ENCODE data around the gene DSCAML1. TPM values are rescaled to one million over a fixed set of nuclear protein-coding genes. Genes with fewer than 3 reads are reported as not detected.

Gene DSCAML1
- total RNA-seq, 1 experiment from 2014 or later, result not detected

DNA sequence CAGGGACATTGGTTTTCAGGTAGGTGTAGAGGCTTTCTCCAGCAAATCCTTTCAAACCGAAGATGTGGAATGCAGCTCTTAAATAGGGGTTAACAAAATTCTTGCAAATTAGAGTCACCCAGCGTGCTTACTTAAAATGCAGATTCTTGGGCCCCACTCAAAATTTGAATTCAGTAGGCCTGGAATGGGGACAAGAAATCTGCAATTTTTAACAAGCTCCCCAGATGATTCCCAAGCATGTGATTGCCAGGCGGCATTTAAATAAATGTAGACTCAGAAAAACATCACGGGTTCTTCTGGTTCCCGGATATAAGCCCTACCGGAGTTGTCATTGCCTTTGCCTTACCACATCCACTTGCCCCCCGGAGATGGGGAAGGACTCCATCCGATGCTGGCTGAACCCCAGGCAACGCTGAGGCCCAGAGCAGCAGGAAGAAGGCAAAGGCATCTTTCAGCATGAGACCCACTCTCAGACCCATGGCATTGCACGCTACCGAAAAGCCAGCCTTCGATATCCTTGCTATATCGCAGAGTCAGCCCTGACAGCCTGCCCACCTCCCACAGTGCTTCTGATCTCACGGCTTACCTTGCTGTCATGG, 134.2 kb downstream of the DSCAML1 start:
- H3K4me3 ChIP-seq, result no peak overlapping the region
- no peak for DNase-seq
- H3K36me3 ChIP-seq, result no peaks in the 10 kb centered on the region
- H3K27me3 ChIP-seq, result no peaks in the 10 kb centered on the region; the same call in 1 of the 2 replicates
- H3K9me3 ChIP-seq, result no peaks in the 10 kb centered on the region

DNA sequence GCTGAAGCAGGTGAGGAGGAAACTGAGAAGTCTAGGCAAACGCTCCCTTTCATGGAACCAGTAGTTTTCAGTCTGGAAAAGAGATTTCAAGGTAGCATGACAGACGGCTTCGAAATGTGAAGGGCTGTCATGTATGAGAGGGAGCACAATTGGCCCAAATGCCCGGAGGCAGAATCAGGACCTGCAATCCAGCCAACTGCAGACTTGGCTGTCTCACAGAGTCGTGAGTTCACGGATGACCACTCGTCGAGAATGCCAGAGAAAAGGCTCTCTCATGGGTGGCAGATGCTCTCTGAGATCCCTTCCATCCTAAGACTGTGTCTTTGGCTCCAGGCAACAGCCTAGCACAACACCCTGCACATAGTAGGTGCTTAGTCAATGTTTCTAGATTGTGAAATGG, 134.8 kb downstream of the DSCAML1 start:
- no peak overlapping the region for H3K4me3 ChIP-seq
- no peaks in the 10 kb centered on the region for H3K9me3 ChIP-seq
- no peaks in the 10 kb centered on the region for H3K36me3 ChIP-seq
- no peak for DNase-seq
- no peaks in the 10 kb centered on the region; the same call in 1 of the 2 replicates for H3K27me3 ChIP-seq

DNA sequence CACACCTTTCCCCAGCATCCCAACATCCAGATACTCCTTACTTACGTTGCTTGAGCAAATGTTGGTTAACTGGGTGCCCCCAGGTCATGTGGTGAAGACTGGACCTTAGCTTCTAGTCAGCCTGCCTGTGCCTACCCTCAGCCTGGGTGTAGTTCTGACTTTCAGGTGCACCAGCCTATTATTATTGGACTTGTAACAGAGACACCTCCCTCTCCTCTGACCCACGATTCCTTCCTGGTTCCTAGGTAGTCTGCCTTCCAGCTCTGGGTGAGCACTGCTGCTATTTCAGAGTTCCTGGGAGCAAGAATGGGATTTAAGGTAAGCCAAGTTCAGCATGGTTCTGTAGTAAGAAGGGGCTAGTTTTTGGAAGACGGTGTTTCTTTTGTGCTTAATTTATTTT, 138.2 kb downstream of the DSCAML1 start:
- H3K27me3 ChIP-seq, result no peaks in the 10 kb centered on the region; the same call in 1 of the 2 replicates
- no peak for DNase-seq

DNA sequence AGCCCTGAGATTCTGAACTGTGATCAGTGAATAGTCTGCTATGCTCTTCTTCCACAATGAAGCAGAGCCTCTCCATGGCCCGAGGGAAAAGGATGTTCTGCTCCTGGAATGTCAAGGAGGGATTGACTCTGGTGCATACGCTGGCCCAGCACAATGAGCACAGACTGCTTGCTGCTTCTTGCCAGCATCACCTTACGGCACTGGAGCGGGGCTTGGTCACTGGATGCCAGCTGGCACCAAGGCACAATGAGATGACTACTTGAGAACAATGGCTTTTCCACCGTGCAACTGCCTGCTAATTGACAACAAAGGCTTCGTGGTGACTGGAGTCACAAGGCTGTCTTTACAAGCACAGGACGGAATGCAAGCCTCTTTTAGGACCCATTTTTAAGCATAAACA, 139.2 kb downstream of the DSCAML1 start:
- Histone ChIP-seq H3K4me3 (no peak overlapping the region), H3K36me3 (no peaks in the 10 kb centered on the region), H3K9me3 (no peaks in the 10 kb centered on the region), H3K27me3 (no peaks in the 10 kb centered on the region; the same call in 1 of the 2 replicates)
- DNase-seq, result no peak

More for the DNA sequence above, 138.2 kb downstream of the DSCAML1 start:
- Histone ChIP-seq H3K9me3 (no peaks in the 10 kb centered on the region), H3K36me3 (no peaks in the 10 kb centered on the region), H3K4me3 (no peak overlapping the region)

DNA sequence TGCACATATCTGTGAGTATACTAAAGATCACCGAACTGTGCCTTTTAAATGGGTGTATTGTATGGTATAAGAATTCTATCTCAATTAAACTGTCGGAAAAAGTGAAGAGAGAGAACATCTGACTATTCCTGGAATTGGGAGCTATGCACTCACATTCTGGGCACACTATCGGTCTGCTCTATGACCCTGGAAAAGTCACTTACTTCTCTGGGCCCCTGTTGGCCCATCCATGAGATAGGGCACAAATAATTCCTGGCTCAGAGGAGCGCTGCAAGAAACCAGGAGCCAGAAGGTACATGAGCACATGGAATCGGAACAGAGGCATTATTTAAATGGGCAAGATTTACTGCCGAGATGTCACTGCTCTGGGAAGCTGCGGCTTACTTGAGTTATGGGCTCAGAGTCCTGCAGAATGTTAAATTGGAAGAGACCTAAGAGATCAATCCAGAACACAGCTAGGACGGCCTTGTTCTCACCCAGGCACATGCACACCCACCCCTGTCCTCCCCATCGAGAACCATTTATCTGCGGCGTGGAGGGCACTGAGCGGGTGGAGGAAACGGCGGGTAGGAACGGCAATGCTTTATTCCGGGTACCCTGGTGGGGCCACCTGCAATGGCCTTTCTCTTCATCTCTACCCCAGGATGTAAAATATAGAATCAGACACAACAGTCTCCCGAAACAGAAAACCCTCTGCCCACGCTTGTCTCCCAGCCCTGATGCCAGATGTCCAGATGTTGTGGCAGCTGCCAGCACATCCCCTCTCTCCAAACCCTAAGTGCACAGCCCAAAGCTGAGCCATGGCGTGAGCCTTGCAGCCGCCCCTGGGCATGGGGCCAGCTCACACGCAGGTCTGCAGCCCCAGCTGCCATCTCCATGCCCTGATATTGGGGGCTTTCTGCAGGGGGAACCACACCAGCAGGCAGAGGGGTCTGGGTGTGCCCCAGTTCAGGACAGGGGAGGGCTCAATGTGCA, 142.4 kb downstream of the DSCAML1 start:
- no peak for DNase-seq
- no peaks in the 10 kb centered on the region for H3K36me3 ChIP-seq
- H3K9me3 ChIP-seq, result no peaks in the 10 kb centered on the region
- H3K4me3 ChIP-seq, result no peak overlapping the region
- H3K27me3 ChIP-seq, result no peaks in the 10 kb centered on the region; the same call in 1 of the 2 replicates

DNA sequence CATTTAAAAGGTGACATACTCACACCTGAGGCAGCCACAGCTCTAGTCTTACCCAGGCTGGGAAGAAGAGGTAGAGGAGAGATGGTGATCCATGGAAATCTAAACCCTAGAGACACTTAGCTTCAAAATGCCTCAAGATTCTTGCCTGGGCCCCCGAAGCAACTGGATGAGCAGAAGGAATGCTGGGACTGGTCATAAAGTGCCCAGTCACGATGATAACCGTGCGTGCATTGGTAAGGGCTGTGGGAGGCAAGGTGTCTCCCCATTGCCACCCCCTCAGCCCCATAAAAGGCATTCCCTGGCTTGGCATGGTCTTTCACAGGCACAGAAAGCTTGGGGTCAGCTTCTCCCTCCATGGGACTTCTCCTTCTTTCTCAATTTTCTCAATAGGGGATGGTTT, 144.5 kb downstream of the DSCAML1 start:
- no peak overlapping the region for H3K4me3 ChIP-seq
- DNase-seq, result no peak
- no peaks in the 10 kb centered on the region; the same call in 1 of the 2 replicates for H3K27me3 ChIP-seq
- no peaks in the 10 kb centered on the region for H3K9me3 ChIP-seq
- no peaks in the 10 kb centered on the region for H3K36me3 ChIP-seq

DNA sequence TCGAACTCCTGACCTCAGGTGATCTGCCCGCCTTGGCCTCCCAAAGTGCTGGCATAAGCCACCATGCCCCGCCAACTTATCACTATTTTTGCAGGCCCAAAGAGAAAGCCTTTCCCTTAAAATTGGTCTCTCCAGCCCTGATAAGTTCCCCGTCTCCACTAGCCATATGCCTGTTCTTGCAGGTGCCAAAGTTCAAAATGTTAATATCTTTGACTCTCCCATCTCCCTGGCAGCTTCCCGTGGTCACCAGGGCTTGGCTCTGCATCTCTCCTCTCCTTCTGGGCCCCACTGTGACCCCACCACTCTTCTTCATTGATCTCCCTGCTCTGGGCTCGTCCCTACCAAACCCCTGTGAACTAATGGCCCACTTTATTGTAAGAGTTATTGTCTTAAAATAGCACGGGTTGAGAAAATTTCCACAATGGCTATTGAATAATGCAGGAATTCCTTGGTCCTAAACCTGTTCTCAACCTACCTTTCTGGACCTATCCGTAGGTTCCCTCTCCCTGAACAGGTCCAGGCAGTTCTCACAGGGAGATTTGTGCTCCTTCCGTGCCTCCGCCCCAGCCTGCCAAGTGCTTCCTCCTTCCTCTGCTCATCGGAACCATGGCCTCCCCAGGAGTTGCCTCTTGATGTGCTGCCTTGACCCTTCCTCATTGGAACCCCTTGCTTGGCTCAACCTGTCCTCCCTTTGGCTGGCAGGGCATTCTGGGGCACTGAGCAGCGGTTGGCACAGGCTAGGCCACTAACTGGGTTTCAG, 147.5 kb downstream of the DSCAML1 start:
- Histone ChIP-seq H3K9me3 (no peaks in the 10 kb centered on the region), H3K4me3 (no peak overlapping the region), H3K36me3 (no peaks in the 10 kb centered on the region), H3K27me3 (no peaks in the 10 kb centered on the region)
- no peak for DNase-seq

DNA sequence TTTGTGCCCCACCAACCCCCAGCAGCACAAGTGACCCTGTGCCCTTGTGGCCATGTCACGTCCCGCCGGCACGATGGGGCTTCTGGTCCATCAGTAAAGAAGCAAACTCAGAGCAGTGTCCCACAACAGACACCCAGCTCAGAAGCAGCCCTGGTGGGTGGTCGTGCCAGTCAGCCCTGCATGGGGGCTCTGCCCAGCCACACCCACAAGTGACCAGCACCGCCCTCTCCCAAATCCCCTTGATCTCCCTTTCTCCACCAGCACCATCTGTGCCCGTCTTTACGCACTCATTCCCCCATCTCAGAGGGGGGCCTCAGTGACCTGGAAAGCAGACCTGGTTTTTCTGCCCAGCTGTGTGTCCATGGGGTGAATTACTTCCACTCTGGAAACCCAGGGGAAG, 149.1 kb downstream of the DSCAML1 start:
- no peaks in the 10 kb centered on the region for H3K36me3 ChIP-seq
- DNase-seq, result no peak
- H3K27me3 ChIP-seq, result no peaks in the 10 kb centered on the region
- no peaks in the 10 kb centered on the region for H3K9me3 ChIP-seq
- no peak overlapping the region for H3K4me3 ChIP-seq

DNA sequence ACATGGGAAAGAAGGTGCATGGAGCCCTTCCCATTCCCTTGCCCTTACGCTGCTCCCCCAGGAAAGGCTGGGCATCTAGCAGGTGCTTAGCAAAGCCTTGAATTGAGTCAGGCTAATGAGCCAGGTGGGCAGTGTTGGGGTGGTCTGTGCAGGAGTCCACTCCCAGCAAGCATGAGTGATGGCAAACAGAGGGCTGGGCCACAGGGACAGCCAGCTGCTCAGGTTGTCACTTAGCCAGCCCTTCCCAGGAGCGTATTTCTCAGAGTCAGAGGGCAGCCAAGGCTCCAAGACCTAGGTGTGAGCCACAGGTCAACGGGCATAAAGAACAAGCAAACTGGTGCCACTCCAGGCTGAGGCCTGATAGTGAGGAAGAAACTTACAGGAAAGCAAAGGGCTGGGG, 149.8 kb downstream of the DSCAML1 start:
- Histone ChIP-seq H3K36me3 (no peaks in the 10 kb centered on the region), H3K4me3 (no peak overlapping the region), H3K9me3 (no peaks in the 10 kb centered on the region), H3K27me3 (peaks cover 2% of the 10 kb centered on the region; the same call in 1 of the 2 replicates)
- DNase-seq, result no peak

DNA sequence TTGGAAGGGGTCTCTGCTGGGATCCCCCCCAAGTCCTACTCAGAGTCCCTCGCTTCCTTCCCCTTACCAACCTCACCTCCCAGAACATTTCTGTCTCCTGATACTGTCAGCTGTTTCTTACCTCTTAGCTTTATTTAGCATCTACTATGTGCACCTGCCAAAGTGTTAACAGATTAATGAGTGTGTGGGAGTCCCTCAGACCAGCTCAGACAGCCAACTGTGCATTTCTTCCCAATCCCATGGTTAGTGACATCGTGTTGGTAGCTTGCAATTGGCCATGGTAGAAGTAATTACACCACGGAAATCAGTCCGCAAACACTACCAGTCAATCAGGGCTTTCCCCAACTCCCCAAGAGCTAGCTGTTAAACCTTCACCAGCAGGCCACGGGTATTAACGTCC, 150.6 kb downstream of the DSCAML1 start:
- Histone ChIP-seq H3K9me3 (no peaks in the 10 kb centered on the region), H3K4me3 (no peak overlapping the region), H3K27me3 (peaks cover 2% of the 10 kb centered on the region), H3K36me3 (no peaks in the 10 kb centered on the region)
- DNase-seq, result no peak

DNA sequence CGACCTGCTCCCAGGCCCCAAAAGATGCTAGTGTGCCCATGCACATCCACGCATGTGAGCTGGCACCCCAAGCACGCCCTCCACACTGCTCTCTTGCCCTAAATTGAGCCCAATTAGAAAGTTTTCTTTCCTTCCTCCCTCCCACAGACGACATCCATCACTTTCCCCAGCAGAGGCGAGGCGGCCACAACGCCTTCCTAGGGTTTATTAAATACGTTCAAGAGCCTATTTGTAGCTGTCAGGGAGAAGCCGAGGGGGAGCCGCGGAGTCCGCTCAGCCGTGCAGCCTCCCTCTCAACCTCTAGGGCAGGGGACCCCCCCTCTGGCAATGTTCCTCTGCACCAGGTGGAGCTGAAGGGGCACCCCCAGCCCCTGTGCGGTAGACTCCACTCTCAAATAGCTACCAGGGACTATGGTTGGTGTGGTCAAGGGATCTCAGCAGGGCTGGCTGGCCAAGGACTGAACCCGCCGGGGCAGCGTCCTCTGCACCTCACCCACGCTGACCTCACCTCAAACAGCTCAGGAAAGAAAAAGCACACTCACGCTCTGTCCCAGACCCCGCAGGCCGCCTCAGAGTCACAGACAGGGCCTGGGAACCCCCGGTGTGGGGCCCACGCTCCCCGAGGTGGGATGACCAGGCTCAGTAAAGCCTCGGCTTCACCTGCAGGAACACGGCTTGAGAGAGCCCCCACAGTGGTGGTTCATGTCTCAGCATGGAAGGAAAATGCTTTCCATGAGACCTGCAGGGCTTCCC, 152.4 kb downstream of the DSCAML1 start:
- H3K27me3 ChIP-seq, result peaks cover 2% of the 10 kb centered on the region
- H3K4me3 ChIP-seq, result no peak overlapping the region
- DNase-seq, result no peak
- no peaks in the 10 kb centered on the region for H3K36me3 ChIP-seq
- H3K9me3 ChIP-seq, result no peaks in the 10 kb centered on the region

DNA sequence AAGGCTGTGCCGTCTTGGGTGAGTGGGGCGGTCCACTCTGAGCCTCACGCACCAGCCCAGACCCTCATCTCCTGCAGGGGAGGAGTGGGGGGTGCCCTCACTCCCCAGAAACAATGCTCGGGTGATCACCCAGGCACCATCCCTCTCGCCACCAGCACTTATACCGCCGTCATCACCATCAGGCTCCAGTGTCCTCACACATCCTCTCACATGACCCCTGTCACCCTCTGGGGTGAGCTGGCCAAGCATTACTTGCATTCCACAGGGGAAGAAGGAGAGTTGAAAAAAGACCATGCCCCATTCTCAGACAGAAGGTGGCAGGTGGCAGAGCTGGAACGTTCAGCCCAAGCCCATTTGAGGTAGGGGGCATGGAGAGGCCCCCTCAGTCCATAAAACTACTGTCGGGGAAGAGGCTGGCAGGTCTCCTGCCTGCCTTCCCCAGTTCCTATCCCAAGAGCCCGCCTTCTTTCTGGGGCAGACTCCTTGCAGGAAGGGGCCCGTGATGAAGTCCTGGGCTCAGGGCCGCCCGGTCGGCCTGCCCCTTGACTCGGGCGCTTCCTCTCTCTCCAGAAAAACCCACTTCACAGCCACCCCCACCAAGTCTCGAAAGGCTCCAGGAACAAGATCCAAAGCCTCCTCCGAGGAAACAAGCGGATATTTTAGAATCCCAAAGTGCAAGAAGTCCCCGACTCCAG, 153.3 kb downstream of the DSCAML1 start:
- H3K27me3 ChIP-seq, result peaks cover 2% of the 10 kb centered on the region
- no peaks in the 10 kb centered on the region for H3K36me3 ChIP-seq
- DNase-seq, result no peak
- no peaks in the 10 kb centered on the region for H3K9me3 ChIP-seq
- no peak overlapping the region for H3K4me3 ChIP-seq

DNA sequence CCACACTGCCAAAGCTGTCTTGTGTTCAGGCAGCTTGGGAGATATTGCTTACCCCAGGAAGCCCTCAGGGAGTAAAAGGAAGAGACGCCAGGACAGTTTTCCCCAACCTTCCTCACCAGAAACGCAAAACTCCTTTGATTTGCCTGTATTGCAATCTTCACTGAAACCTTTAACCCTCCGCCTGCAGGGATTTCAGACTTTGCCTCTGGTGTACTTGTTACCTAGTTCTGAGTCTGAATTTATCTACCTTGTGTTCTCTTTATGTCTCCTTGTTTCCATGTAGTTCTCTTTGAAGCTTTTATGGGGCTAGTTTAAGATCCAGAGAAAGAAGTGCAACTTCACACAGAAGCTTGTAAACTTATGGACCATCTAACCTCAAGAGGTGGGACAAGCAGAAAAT, 154.2 kb downstream of the DSCAML1 start:
- DNase-seq, result no peak
- Histone ChIP-seq H3K9me3 (no peaks in the 10 kb centered on the region), H3K4me3 (no peak overlapping the region), H3K27me3 (peaks cover 2% of the 10 kb centered on the region), H3K36me3 (no peaks in the 10 kb centered on the region)

DNA sequence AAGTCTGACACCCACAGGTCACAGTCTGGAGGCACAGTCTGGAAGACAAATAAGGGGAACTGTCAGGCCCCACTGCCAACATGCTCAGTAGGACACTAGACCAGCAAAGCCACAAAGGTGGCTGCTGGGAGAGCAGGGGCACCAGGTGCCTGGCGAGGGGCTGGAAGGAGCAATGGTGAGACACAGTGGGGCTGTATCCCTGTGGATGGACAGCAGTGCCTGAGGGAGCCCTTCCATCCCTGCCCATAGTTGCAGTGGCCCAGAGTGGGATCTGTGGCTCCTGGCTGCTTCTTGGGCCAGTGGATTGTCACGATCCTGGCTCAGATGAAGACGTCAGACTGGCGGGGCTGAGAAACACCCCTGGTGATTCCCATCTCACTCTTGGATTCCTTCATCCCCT, 154.6 kb downstream of the DSCAML1 start:
- peaks cover 2% of the 10 kb centered on the region for H3K27me3 ChIP-seq
- no peak for DNase-seq
- no peak overlapping the region for H3K4me3 ChIP-seq
- no peaks in the 10 kb centered on the region for H3K36me3 ChIP-seq
- no peaks in the 10 kb centered on the region for H3K9me3 ChIP-seq

DNA sequence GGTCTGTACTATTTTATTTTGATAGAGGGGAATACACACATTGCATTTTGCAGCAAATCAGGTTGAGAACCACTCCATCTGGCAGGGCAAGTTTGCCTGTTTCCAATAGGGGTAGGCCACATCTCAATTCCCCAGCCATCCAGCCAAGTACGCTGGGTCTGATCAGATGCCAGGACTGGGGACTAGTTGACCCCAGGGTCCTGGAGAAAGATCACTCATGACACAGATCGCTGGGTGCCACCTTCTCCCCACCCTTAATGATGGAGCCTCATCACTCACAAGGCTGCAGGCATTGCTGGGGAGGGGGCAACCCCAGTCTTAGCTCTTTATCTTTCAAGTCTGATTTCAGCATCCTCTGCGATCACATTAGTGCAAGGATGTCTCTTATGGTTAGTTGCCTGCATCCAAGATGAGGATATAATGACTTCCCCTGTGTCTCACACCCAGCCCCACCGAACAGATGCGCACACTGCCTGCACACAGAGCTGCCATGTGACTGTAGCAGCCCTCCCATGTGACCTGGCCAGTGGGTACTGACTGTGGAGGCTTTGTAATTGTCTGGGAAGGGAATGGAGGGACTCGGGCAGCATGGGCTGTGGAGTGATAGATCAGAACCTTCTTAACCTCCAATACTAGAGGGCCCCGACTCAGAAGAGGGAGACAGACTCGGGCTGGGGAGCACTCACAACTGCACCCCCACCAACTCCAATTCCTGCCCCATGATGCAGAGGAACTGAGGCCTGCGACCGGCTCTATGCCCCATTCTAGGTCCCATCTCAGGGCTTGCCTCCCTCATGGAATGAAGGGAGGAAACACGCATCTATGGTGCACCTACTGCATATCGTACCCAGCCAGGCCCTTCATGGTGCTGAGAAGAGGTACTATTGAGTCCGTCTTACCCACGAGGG, 155.8 kb downstream of the DSCAML1 start:
- H3K27me3 ChIP-seq, result peaks cover 2% of the 10 kb centered on the region
- no peak for DNase-seq

More for the DNA sequence above, 155.8 kb downstream of the DSCAML1 start:
- Histone ChIP-seq H3K4me3 (no peak overlapping the region), H3K9me3 (no peaks in the 10 kb centered on the region), H3K36me3 (no peaks in the 10 kb centered on the region)
